Measurements from ENCODE around the gene CHERP.
"Not testable (repeated sequence)": the region's sequence is repeated elsewhere in the genome, so short reads cannot be mapped to it uniquely, and the experiment has no call there.

Gene CHERP

DNA sequence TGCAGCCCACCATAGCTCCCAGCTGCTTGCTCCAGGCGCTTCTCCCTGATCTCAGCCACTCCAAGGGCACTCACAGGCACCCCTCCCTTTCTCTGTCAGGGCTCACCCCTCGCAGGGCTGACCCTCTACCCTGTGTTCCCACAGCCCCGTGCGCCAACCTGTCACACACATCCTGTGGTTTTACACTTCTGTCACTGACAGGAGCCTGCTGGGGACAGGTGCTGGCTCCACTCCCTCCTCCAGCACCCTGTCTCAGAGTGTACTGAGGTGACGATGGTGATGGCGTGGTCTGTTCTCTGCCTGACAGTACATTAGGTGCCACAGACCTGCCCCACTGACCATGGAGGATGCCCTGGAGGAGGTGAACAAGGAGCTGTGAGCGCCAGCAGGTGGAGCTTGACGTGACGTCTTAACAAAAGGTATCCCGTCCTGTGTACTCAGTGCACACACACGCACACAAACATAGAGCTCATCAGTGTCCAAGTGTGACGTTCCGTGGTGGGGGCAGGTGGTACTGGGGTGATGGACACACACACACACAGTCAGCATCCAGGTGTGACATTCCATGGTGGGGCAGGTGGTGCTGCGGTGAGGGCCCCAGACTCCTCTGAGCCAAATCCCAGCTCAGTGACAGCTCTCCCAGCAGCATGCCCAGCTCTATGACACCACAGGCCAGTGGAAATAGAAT is 25.2 kb downstream of the CHERP start:
- peak; percentile 74 for DNase-seq

DNA sequence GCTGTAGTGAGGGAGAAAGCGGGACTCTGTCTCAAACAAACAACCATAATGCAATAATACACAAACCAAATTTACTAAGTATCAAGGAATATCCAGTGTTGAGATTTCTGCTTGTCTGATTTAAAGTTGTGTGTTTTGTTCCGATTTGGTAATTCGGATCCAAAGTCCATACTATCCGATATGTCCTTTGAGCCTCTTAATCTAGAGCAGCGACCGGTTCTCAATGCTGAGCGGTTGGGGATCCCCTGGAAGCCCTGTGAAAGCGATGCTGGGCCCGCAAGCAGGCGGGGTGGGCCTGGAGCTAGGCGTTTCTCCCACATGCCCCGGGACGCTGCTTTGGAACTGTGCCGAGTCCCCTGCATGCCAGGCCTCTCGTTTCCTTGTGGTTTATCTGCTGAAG is 25.9 kb downstream of the CHERP start:
- no peak for DNase-seq

DNA sequence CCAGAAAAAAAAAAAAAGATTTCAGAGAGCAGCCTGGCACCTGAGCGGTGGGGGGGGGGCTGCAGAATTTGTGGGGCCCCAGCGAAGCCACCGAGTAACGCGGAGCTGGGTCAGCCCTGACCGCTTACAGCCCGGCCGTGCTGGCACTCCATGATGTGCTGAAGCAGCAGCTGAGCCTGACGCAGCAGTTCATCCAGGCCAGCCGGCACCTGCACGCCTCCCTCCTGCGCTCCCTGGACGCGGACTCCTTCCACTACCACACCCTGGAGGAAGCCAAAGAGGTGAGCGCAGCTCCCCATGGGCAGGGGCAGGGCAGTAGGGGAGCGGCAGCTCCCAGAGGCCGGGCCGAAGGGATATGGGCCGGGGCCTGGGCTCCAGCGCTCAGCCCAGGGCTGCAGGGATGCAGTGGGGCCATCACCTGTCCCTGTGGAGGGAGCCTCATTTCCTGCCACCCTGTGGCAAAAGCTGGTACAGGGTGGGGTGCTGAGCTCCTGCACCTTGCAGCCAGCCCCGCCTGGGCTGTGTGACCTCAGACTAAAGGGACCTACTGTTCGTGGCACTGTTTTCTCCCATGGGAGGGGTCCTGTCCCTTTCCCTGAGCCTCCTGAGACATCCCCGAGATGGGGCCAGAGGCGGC is 27.7 kb downstream of the CHERP start:
- no peak for DNase-seq

DNA sequence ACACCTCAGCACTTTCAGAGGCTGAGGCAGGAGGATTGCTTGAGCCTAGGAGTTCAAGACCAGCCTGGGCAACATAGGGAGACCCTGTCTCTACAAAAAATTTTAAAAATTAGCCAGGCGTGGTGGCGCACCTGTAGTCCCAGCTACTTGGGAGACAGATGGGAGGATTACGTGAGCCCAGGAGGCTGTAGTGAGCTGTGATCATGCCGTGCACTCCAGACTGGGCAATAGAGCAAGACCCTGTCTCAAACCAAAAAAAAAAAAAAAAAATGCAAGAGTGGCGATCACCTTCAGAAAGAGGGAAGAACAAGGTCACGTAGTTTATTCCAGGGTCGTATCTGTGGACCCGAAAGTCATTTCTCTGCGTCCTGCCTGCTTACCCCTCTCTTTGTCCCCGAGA is 29.6 kb downstream of the CHERP start:
- DNase-seq, result not testable (repeated sequence)

DNA sequence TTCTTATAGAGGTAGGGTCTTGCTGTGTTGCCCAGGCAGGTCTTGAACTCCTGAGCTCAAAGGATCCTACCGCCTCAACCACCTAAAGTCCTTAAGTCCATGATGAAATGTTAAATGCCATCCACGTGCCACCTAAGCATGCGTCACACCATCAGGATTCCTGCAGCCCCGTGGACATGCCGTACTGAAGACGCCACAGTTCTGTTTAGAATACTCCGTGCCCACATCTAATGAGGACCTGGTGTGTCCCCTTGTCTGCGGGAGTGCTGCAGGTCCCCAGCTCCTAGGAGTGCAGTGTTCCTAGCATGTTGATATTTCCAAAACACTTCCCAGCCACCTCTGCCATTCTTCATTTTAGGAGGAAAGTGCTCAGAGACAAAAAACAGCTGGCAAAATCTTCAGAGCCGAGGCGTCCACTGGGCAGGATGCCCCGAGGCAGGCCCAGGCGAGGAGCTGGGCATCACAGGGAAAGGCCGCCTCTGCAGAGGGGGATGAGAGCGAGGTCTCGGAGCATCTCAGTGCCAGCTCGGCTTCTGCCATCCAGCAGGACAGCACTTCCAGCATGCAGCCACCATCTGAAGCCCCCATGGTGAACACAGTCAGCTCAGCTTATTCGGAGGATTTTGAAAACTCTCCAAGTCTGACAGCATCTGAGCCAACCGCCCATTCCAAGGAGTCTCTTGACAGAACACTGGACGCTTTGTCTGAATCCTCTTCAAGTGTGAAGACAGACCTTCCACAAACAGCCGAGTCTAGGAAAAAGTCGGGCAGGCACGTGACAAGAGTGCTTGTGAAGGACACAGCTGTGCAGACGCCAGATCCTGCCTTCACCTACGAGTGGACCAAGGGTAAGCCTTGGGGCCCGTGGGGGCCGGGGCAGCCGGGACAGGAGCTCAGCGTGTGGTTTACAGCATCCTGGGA is 32.8 kb downstream of the CHERP start:
- DNase-seq, result no peak

DNA sequence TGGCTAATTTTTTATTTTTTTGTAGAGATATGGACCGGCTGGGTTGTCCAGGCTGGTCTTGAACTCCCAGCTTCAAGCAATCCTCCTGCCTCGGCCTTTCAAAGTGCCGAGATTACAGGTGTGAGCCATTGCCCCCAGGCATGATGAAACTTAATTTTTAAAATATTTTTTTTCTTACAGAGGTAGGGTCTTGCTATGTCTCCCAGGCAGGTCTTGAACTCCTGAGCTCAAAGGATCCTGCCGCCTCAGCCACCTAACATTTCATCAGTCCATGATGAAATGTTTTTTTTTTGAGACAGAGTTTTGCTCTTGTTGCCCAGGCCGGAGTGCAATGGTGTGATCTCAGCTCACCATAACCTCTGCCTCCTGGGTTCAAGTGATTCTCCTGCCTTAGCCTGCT is 33.7 kb downstream of the CHERP start:
- DNase-seq, result no peak

DNA sequence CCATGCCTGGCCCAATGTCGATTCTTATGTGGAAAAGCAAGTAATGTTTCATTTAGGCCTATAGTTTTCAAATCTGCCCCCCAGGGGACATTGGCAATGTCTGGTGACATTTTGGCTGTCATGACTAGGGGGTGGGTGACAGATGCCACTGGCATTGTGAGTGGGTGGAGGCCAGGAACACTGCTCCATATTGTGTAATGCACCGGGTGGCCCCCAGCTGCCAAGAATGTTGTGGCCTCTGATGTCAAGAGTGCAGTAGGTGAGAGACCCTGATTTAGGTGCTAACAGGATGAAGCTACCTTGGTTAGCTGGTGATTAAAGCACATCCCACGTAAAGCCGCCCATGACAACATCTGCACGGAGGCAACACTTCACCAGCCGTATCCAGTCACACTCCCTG is 35.3 kb downstream of the CHERP start:
- DNase-seq, result no peak

DNA sequence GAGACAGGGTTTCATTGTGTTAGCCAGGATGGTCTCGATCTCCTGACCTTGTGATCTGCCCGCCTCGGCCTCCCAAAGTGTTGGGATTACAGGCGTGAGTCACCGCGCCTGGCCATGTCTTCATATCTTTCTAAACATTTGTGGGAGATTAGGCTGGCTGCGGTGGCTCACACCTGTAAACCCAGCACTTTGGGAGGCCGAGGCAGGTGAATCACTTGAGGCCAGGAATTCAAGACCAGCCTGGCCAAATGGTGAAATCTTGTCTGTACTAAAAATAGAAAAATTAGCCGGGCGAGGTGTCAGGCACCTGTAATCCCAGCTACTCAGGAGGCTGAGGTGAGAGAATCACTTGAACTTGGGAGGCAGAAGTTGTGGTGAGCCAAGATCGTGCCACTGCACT is 36.1 kb downstream of the CHERP start:
- not testable (repeated sequence) for DNase-seq

DNA sequence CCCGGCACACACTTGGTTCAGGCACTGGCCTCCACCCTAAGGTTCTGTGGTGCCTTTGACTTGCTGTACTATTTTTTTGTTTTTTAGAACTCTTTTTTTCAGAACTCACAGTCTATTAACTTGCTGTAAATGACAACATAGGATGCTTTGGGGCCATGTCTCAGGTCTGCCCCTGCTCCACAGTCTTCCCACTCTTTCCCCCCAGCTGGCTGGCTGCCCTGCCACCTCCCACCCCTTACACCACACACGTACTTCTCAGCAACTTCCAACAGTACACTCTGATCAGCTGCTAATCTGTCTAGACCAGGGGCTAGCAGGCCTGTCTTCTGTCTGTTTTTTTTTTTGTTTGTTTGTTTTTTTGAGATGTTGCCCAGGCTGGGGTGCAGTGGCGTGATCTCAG is 38.0 kb downstream of the CHERP start:
- DNase-seq, result no peak

DNA sequence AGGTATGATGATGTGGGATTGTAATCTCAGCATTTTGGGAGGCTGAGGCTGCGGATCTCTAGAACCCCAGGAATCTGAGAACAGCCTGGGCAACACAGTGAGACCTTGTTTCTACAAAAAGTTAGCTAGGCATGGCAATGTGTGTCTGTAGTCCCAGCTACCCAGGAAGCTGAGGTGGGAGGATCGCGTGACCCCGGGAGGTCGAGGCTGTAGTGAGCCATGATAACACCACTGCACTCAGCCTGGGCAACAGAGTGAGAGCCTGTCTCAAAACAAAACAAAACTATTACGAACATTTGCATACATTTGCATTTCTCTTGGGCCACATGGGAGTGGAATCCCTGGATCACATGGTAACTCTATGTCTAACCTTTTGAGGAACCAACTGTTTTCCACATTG is 44.4 kb downstream of the CHERP start:
- no peak for DNase-seq

DNA sequence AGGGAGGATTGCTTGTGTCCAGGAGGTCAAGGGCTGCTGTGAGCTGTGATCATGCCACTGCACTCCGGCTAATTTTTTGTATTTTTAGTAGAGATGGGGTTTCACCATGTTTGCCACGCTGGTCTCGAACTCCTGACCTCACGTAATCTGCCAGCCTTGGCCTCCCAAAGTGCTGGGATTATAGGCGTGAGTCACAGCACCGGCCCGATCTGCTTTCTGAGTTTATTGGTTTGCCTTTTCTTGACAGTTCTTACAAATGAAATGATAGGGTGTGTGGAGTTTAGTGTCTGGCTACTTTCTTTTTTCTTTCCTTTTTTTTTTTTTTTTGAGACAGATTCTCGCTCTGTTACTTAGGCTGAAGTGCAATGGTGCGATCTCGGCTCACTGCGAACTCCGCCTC is 45.2 kb downstream of the CHERP start:
- no peak for DNase-seq

DNA sequence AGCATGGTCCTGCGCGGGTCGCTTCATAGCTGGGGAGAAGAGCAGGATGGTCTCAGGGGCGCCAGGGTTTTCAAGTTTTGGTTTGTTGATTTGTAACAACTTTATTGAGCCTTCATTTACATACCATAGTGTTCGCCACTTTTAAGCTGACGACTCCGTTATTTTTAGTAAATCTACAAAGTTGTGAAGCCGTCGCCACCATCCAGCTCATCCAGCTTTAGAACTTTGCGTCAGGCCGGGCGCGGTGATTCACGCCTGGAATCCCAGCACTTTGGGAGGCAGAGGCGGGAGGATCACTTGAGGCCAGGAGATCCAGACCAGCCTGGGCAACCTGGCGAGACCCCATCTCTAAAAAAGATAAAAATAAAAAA is 45.6 kb downstream of the CHERP start:
- DNase-seq, result peak; percentile 49

DNA sequence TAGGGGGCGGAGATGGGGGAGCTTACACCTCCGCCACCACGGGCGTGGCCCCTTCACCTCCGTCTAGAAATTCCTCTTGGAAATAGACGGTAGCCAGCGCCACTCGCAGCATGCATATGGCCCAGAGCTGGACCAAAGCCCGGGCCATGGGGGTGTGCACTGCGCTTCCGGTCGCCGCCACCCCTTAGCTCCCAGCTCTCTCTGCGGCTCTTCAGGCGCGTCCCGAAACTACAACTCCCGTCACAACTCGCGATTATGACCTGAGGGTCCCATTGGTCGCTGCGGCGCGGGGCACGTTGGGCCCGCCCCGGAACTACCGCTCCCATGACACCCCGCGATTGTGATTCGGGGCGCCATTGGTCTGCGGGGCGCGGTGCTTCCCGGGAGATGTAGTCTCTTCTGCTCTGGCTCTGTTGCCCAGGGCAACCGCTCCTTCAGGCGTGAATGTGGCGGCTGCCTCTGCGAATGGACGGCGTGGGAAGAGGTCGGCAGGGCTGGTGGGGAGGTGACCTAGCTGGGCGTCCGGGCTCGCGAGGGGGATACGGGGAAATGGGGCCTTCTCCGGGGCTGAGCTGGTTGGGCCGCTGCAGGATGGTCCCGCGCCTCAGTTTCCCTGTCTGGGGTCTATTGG is 46.1 kb downstream of the CHERP start, which contains the start of the genes C19orf44 and CALR3:
Gene C19orf44 (plus strand): TSS at position 413 of the 631 bp plus-strand sequence. CDS start 4,399 bp downstream, outside the sequence.
Gene CALR3 (minus strand): TSS at position 186 of the 631 bp plus-strand sequence. CDS start 38 bp downstream, at position 148.
- DNase-seq, result peak; percentile 99

DNA sequence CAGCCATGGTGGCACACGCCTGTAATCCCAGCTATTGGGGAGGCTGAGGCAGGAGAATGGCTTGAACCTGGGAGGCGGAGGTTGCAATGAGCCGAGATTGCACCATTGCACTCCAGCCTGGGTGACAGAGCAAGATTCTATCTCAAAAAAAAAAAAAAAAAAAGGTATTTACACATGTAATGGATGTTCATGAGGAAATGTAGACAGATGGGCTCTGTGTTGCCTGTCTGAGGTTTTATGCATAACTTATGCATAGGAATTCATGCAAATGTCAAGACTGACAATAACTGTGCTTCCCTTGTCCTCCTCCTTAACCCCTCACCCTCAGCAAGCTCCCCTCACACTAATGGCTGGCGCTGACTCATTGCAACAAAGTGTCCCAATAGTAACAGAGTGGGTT is 55.8 kb downstream of the CHERP start:
- DNase-seq, result not testable (repeated sequence)

DNA sequence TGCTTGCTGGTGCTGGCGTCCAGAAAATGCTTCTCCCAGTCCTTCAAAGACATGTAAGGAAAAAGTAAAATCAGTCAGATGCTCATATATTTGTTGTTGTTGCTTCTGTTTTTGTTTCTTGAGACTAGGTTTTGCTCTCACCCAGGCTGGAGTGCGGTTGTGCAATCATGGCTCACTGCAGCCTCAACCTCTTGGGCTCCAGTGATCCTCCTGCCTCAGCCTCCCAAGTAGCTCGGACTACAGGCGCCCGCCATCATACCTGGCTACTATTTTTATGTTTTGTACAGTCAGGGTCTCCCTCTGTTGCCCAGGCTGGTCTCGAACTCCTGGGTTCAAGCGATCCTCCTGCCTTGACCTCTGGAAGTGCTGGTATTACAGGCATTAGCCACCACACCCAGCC is 59.5 kb downstream of the CHERP start:
- DNase-seq, result no peak

DNA sequence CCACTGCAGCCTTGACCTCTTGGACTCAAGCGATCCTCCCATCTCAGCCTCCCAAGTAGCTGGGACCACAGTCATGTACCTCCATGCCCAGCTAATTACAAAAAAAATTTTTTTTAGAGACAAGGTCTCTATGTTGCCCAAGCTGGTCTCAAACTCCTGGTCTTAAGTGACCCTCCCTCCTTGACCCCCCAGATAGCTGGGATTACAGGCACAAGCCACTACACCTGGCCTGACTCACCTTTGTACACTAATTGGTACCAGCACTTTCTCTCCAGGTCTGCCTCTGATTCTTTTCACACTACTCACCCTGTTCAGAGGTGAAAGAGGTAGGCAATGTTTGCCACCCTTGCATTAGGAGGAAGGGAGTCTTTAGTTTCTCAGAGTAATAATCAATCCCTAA is 64.9 kb downstream of the CHERP start:
- no peak for DNase-seq

DNA sequence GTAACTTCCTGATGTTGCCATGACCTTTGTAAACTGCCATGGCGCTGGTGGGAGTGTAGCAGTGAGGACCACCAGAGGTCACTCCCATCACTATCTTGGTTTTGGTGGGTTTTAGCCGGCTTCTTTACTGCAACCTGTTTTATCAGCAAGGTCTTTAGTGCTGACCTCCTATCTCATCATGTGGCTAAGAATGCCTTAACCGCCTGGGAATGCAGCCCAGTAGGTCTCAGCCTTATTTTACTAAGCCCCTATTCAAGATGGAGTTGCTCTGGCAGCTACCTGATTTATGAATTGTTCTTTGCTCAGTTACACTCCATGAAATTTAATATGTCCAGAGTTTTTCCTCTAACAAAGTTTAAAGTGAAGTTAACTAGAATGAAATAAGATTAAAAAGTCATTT is 65.8 kb downstream of the CHERP start:
- no peak for DNase-seq

DNA sequence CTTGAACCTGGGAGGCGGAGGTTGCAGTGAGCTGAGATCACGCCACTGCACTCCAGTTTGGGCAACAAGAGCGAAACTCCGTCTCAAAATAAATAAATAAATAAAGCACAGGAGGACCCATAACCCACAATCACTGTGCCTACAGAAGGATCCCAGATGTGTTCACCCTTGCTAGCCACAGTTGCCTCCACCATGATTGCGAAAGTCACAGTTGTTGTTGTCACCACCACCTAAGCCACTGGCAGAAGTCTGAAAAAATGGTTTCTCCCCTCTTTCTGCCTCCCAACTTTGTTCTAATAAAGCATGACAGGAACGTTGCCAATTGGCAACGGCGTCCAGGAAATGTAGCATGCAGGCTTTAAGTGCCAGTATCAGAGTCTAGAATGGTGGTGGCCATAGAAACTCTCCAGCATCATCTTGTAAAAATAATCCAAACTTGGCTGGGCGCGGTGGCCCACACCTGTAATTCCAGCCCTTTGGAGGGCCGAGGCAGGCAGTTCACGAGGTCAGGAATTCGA is 68.3 kb downstream of the CHERP start:
- no peak for DNase-seq

DNA sequence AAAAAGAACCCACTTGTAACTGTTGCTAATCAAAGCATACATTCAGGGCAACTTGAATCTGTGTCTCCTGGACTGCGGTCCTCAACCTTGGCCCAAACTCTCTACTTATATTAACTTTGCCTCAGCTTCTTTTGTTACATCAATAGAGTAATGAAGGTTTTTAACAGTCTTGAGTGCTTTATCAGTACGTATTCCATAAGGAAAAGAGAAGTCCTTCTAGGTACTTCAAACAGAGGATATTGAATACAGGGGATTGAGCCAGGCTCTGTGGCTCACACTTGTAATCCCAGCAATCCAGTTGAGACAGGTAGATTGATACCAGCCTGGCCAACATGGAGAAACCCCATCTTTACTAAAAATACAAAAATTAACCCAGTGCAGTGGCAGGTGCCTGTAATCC is 69.2 kb downstream of the CHERP start:
- no peak for DNase-seq

DNA sequence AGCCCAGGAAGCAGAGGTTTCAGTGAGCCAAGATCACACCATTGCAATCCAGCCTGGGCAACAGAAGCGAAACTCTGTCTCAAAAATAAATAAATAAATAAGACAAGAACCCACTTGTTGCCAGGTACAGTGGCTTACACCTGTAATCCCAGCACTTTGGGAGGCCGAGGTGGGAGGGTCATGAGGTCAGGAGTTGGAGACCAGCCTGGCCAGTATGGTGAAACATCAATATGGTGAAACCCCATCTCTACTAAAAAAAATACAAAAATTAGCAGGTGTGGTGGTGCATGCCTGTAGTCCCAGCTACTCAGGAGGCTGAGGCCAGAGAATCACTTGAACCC is 69.7 kb downstream of the CHERP start:
- DNase-seq, result not testable (repeated sequence)

DNA sequence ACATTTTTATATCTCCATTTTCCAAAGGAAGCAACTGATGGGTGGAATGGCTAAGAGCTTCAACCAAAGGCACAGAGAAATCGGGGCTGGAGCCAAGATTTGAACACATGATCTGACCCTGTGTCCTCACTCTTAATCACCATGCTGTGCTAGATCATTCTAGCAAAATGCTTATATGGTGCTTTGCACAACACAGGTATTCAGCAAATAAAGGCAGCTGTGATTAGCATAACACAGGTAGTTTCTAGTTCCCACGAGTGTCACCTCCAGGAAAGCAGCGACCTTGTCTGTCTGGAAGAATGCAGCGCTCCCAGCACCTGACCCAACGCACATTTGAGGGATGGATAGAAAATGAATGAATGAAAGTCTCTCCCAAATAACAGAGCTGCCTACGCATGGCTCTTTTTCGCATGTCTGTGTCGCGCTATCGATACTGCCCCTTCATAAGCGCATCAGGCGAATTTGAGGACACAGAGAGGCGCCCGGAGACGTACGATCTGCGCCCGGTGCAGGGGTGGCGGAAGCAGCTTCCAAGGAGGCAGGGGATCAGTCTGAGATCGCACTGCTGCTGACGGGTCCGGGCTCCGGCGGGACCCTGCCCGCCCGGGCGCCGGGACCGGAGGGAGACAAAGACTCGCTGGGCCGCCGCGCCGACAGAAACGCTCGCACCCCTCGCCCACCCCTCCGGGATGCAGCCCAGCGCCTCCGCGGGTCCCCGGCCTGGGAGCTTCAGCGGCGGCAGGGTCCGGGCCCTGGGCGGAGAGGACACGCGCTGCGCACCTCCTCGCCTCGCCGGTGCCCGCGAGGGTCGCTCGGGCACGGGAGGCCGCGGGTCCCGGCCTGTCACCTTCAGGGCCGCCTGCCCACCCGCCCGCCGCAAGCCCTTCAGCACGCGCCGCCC is 71.1 kb downstream of the CHERP start:
- DNase-seq, result peak; percentile 39

DNA sequence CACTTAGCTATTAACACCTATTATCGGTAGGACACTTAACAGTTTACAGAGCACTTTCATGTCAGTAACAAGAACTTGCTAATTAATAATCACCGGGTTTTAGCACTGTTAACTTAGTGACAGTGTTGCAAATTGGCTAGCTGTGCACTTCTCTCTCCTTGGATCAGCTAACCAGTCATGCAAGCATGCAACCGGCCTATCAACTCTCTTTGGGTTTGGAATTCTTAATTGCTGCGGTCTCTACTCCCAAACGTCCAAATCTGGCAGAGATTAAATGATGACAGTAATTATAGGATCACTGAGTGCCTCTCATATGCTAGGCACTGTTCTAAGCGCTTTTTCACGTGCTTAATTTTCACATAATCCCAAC is 71.7 kb downstream of the CHERP start:
- DNase-seq, result no peak
